Activated effector memory CD4-positive, alpha-beta T cell treated with anti-CD3 and anti-CD28 coated beads, Interleukin-2, amount 50 U/mL, for 16 hours (primary cell): ENCODE measurements around the gene EIF1B.
A peak's percentile ranks its signal among the peaks of the same experiment; 100 is the strongest.

Experiments
- DNase-seq: peaks from one replicate; pipeline ENCODE4 v3.0.0-alpha.2; 2020

The EIF1B gene

GRCh38 chr3:40309925-40310695, 603 bp downstream of the EIF1B start:
- peak; percentile 80 for DNase-seq

GRCh38 chr3:40310705-40311104, 1.2 kb downstream of the EIF1B start:
- no peak for DNase-seq

- DNase-seq = no peak
Observed at GRCh38 chr3:40312661-40313226, 3.2 kb downstream of the EIF1B start.

GRCh38 chr3:40313975-40314860, 4.7 kb downstream of the EIF1B start:
- DNase-seq = no peak

GRCh38 chr3:40317061-40317855, 7.8 kb downstream of the EIF1B start:
- peak; percentile 65 for DNase-seq

- no peak for DNase-seq
Observed at GRCh38 chr3:40321818-40322217, 12.3 kb downstream of the EIF1B start.

- no peak for DNase-seq
Observed at GRCh38 chr3:40323946-40324345, 14.4 kb downstream of the EIF1B start.

GRCh38 chr3:40324621-40325020, 15.1 kb downstream of the EIF1B start:
- no peak for DNase-seq

- DNase-seq = no peak
Observed at GRCh38 chr3:40325465-40325864, 16.0 kb downstream of the EIF1B start.

- no peak for DNase-seq
Observed at GRCh38 chr3:40328374-40328773, 18.9 kb downstream of the EIF1B start.

GRCh38 chr3:40329071-40329470, 19.6 kb downstream of the EIF1B start:
- DNase-seq = no peak

GRCh38 chr3:40332684-40333083, 23.2 kb downstream of the EIF1B start:
- DNase-seq = no peak

GRCh38 chr3:40333416-40333815, 23.9 kb downstream of the EIF1B start:
- no peak for DNase-seq

- no peak for DNase-seq
Observed at GRCh38 chr3:40333852-40334251, 24.3 kb downstream of the EIF1B start.

- DNase-seq = no peak
Observed at GRCh38 chr3:40336101-40336500, 26.6 kb downstream of the EIF1B start.

- no peak for DNase-seq
Observed at GRCh38 chr3:40336511-40337135, 27.1 kb downstream of the EIF1B start.

GRCh38 chr3:40337136-40338108, 27.9 kb downstream of the EIF1B start:
- no peak for DNase-seq

- no peak for DNase-seq
Observed at GRCh38 chr3:40339871-40340270, 30.4 kb downstream of the EIF1B start.

GRCh38 chr3:40340541-40341170, 31.1 kb downstream of the EIF1B start:
- DNase-seq = no peak

GRCh38 chr3:40341671-40342070, 32.2 kb downstream of the EIF1B start:
- no peak for DNase-seq

GRCh38 chr3:40350529-40350928, 41.0 kb downstream of the EIF1B start:
- no peak for DNase-seq
